ENCODE data around the gene SLC8A1. TPM values are rescaled to one million over a fixed set of nuclear protein-coding genes. Genes with fewer than 3 reads are reported as not detected.

The SLC8A1 gene
- total RNA-seq, 1 donor from 2014 or later: 53.8 TPM

DNA sequence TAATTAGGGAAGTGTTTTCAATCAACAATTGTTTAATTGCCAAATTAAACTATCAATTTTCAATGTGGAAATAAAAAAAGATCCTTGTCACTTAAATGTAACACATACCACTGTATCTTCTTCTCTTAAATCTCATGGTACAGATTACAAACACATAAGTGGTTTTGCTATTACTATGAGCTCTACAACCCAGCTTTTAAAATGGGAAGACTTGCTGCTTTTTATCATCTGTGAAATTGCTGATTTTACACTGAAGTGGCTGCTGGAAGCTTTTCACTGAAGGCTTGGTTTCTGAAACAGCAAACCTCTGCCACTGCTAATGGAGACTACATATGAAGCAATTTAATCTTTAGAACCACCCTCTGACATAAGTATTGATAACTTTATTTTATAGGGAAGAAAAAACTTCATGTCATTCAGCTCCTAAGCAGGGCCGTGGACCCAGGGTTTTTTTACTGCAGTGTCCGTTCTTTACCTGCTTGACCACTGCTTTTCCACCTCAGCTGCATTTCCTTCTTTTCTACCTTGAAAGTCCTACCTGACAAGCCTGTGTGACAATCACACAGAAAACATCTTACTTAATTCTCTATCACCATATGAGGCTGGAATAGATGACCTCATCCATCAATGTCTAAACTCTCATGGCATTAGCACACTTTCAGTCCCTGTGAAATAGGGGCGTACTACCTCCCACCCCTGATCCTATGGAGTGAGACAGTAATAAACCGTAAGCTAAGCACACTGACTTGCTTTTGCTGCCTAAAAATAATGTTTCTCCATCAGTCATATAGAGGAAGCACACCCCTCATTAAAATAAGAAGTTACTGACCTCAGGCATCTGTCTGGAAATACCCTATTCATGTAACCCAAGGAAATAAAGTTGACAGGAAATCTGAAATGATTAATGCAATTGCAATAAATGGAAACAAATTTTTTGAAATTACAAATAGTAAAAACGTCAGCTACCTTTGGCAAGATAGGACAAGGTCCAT lies 19.2 kb upstream of the SLC8A1 start:
- Histone ChIP-seq H3K9me3 (no peaks in the 10 kb centered on the region), H3K27ac (no peak overlapping the region), H3K27me3 (no peaks in the 10 kb centered on the region)

DNA sequence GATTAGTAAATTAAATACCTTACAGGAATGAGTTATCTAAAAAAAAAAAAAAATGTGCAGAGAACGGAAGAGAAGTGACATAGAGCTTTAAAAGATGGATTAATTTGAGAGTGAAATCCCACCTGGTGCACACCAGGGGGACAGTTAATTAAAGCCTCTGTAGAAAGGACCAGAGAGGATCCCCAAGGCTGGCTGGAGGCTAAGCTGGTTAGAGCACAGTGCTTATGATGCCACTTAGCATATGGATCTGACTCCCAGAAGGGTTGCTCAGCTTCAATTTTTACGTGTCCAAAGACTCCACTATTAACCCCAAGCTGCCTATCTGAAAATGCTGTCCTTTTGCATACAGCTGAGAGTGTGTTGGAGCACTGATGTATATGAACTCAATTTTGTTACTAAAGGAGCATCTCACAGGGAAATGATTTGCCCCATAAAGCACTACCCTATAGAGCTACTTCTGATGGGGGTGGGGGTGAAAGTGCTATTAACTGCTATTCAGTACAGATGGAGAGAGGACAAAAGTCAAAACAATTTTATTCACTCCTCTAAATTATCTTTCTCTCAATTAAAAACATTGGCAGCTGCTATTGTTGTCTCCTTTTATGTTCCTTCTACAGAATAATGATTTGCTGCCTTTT lies 15.2 kb upstream of the SLC8A1 start:
- Histone ChIP-seq H3K27ac (no peak overlapping the region), H3K36me3 (no peaks in the 10 kb centered on the region), H3K27me3 (no peaks in the 10 kb centered on the region), H3K9me3 (no peaks in the 10 kb centered on the region), H3K4me3 (no peak overlapping the region), H3K4me1 (no peaks in the 10 kb centered on the region)
- no peak for DNase-seq
- intact Hi-C loops (cut with DNase I): no loop called here
- TF ChIP-seq, protein P1, sequence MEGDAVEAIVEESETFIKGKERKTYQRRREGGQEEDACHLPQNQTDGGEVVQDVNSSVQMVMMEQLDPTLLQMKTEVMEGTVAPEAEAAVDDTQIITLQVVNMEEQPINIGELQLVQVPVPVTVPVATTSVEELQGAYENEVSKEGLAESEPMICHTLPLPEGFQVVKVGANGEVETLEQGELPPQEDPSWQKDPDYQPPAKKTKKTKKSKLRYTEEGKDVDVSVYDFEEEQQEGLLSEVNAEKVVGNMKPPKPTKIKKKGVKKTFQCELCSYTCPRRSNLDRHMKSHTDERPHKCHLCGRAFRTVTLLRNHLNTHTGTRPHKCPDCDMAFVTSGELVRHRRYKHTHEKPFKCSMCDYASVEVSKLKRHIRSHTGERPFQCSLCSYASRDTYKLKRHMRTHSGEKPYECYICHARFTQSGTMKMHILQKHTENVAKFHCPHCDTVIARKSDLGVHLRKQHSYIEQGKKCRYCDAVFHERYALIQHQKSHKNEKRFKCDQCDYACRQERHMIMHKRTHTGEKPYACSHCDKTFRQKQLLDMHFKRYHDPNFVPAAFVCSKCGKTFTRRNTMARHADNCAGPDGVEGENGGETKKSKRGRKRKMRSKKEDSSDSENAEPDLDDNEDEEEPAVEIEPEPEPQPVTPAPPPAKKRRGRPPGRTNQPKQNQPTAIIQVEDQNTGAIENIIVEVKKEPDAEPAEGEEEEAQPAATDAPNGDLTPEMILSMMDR (IDR thresholded peaks at IDR 0.05): no peak
- ATAC-seq: no peak

More for the DNA sequence above, 19.2 kb upstream of the SLC8A1 start:
- Histone ChIP-seq H3K36me3 (no peaks in the 10 kb centered on the region), H3K4me1 (no peaks in the 10 kb centered on the region), H3K4me3 (no peak overlapping the region)
- intact Hi-C loops (cut with DNase I): no loop called here
- TF ChIP-seq, protein P1 (IDR thresholded peaks at IDR 0.05): no peak
- peak; percentile 67 for ATAC-seq
- DNase-seq: no peak

DNA sequence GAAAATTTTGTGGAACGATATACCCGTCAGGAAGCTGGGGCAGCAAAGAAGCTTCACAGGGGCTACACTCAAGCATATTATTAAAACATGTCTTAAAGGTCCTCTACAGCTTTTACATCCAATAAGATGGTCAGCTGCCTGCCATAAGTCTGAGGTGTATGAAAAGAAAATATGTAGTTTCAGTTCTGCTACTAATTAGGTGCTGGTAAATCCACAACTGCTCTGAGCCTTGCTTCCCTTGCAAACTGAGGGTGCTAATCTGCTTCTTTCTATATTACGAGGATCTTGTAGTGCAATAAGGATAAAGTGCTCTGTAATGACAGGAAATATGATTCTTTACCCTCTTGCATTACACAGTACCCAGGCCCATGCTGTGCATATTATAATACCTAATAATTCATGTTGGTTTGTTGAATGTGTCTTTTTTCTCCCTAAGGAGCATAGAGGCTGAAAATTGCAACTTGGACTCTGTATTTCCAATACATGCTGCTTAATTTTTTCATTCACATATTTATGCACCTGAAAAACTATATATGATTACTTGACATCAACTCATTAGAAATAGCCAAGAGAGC lies 14.5 kb upstream of the SLC8A1 start:
- intact Hi-C loops (cut with DNase I): no loop called here
- Histone ChIP-seq H3K4me1 (no peaks in the 10 kb centered on the region), H3K4me3 (no peak overlapping the region), H3K27me3 (no peaks in the 10 kb centered on the region), H3K36me3 (no peaks in the 10 kb centered on the region), H3K27ac (no peak overlapping the region), H3K9me3 (no peaks in the 10 kb centered on the region)
- DNase-seq (no peak), ATAC-seq (no peak)
- TF ChIP-seq, protein P1 (IDR thresholded peaks at IDR 0.05): no peak

DNA sequence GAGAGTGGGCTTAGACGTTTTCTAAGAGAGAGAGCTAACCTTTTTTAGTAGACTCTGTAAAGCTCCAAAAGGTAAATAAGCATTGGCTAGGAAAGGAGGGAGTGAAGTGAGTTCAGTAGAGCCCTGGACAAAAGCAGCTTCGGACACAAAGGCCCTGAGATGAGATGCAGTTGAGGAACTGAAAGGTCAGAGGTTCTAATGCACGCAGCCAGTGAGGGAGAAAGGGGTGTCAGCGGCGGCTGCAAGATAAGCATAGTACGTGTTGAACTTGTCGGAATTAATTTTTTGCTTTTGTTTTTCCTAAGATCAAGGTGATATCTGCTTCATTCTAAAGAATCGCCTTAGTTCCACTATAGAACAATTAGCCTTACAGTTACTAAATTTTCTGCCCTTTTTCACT lies 11.2 kb upstream of the SLC8A1 start:
- Histone ChIP-seq H3K4me1 (no peaks in the 10 kb centered on the region), H3K27me3 (no peaks in the 10 kb centered on the region), H3K4me3 (no peak overlapping the region), H3K9me3 (no peaks in the 10 kb centered on the region), H3K36me3 (no peaks in the 10 kb centered on the region), H3K27ac (no peak overlapping the region)
- ATAC-seq (no peak), DNase-seq (no peak)
- TF ChIP-seq, protein P1 (IDR thresholded peaks at IDR 0.05): no peak
- intact Hi-C loops (cut with DNase I): no loop called here

DNA sequence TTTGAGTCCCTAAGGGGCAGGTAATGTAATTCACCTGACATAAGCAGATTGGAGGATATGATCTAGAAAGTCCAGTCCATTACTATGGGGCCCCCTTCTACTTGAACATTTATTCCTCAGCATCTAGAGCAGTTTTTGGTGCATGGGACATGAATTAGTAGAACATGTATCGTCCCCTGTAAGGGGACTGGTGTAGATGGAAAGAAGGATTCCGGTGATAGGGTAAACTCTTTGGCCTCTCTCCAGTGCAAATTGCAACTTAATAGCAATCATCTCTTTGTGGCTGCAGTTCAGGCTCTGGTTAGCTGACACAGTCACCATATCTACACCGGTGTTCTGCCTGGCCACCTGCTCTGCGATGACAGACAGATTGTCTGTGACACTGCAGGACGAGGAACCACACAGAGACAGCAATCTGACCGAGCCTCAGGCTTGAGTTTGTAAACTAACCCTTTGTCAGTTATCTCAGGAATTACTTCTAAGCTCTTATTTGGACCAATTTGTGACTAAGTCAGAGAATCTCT lies 6.4 kb upstream of the SLC8A1 start:
- DNase-seq (no peak), ATAC-seq (no peak)
- no peaks in the 10 kb centered on the region for H3K36me3 ChIP-seq
- H3K9me3 ChIP-seq: no peaks in the 10 kb centered on the region
- TF ChIP-seq, protein P1 (IDR thresholded peaks at IDR 0.05): no peak
- H3K4me3 ChIP-seq: no peak overlapping the region
- no peaks in the 10 kb centered on the region for H3K4me1 ChIP-seq
- no peak overlapping the region for H3K27ac ChIP-seq
- no peaks in the 10 kb centered on the region for H3K27me3 ChIP-seq
- intact Hi-C loops (cut with DNase I): no loop called here
